ENCODE data around the gene CLMN.

DNA sequence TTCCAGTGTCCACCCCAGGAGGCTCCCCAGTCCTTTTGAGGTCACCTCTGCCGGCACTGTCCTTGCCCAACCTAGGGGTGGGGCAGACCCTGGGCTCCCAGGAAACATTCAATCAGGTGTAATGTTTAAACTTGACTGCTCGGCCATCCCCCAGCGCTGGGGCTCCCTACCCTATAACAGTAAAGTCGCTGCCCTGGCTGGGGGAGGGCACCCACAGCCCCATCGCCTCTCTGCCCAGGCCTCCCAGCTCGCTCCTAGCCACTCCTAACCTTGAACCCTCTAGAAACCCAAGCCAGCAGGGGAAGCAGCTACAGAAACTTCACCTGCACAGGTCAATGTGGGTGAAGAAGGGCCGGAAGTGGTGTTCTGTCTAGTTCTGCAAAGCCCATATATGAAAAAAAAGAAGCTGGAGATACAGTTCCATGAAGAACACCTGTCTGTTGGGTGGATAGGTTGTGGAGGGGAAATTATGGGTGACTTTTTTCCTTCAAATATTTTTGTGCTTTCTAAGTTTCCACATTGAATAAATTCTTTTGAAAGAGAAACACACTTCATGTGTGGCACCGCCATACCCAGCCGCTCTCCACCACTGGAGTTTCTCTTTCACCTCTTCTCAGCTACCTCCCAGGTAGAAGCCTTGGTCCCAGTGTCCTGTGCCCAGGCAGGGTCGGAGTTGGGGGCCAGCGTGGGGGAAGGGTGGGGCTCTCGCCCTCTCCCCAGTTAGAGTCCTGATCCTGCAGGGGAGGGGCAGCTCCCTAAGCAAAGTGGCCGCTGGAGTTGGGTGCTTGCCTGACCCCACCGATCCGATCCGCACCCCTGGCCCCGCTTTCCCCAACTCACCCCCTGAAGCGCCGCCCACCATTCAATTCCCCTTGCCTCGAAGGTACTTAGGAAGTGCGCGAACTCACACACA, 1.1 kb downstream of the CLMN start:
- TF ChIP-seq, protein P1, sequence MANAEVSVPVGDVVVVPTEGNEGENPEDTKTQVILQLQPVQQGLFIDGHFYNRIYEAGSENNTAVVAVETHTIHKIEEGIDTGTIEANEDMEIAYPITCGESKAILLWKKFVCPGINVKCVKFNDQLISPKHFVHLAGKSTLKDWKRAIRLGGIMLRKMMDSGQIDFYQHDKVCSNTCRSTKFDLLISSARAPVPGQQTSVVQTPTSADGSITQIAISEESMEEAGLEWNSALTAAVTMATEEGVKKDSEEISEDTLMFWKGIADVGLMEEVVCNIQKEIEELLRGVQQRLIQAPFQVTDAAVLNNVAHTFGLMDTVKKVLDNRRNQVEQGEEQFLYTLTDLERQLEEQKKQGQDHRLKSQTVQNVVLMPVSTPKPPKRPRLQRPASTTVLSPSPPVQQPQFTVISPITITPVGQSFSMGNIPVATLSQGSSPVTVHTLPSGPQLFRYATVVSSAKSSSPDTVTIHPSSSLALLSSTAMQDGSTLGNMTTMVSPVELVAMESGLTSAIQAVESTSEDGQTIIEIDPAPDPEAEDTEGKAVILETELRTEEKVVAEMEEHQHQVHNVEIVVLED (CRISPR knock-in tag; IDR thresholded peaks at IDR 0.05; ENCODE audit: borderline replicate concordance) = no peak
- no peak for TF ChIP-seq GTF3A (CRISPR knock-in tag; conservative IDR thresholded peaks at IDR 0.05)
- TF ChIP-seq SNAI1 (CRISPR knock-in tag; IDR thresholded peaks at IDR 0.05; ENCODE audit: borderline replicate concordance) = no peak
- TF ChIP-seq, protein P2, sequence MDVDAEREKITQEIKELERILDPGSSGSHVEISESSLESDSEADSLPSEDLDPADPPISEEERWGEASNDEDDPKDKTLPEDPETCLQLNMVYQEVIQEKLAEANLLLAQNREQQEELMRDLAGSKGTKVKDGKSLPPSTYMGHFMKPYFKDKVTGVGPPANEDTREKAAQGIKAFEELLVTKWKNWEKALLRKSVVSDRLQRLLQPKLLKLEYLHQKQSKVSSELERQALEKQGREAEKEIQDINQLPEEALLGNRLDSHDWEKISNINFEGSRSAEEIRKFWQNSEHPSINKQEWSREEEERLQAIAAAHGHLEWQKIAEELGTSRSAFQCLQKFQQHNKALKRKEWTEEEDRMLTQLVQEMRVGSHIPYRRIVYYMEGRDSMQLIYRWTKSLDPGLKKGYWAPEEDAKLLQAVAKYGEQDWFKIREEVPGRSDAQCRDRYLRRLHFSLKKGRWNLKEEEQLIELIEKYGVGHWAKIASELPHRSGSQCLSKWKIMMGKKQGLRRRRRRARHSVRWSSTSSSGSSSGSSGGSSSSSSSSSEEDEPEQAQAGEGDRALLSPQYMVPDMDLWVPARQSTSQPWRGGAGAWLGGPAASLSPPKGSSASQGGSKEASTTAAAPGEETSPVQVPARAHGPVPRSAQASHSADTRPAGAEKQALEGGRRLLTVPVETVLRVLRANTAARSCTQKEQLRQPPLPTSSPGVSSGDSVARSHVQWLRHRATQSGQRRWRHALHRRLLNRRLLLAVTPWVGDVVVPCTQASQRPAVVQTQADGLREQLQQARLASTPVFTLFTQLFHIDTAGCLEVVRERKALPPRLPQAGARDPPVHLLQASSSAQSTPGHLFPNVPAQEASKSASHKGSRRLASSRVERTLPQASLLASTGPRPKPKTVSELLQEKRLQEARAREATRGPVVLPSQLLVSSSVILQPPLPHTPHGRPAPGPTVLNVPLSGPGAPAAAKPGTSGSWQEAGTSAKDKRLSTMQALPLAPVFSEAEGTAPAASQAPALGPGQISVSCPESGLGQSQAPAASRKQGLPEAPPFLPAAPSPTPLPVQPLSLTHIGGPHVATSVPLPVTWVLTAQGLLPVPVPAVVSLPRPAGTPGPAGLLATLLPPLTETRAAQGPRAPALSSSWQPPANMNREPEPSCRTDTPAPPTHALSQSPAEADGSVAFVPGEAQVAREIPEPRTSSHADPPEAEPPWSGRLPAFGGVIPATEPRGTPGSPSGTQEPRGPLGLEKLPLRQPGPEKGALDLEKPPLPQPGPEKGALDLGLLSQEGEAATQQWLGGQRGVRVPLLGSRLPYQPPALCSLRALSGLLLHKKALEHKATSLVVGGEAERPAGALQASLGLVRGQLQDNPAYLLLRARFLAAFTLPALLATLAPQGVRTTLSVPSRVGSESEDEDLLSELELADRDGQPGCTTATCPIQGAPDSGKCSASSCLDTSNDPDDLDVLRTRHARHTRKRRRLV (CRISPR knock-in tag; IDR thresholded peaks at IDR 0.05) = no peak
- TF ChIP-seq GTF2F1 (IDR thresholded peaks at IDR 0.05; ENCODE audit: low read length) = no peak
- no peak for TF ChIP-seq ZSCAN29 (CRISPR knock-in tag; conservative IDR thresholded peaks at IDR 0.05)
- TF ChIP-seq, protein P3, sequence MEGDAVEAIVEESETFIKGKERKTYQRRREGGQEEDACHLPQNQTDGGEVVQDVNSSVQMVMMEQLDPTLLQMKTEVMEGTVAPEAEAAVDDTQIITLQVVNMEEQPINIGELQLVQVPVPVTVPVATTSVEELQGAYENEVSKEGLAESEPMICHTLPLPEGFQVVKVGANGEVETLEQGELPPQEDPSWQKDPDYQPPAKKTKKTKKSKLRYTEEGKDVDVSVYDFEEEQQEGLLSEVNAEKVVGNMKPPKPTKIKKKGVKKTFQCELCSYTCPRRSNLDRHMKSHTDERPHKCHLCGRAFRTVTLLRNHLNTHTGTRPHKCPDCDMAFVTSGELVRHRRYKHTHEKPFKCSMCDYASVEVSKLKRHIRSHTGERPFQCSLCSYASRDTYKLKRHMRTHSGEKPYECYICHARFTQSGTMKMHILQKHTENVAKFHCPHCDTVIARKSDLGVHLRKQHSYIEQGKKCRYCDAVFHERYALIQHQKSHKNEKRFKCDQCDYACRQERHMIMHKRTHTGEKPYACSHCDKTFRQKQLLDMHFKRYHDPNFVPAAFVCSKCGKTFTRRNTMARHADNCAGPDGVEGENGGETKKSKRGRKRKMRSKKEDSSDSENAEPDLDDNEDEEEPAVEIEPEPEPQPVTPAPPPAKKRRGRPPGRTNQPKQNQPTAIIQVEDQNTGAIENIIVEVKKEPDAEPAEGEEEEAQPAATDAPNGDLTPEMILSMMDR (CRISPR knock-in tag; IDR thresholded peaks at IDR 0.05) = no peak
- TF ChIP-seq ZFP1 (CRISPR knock-in tag; IDR thresholded peaks at IDR 0.05) = no peak
- no peak for TF ChIP-seq KDM5A (IDR thresholded peaks at IDR 0.05; ENCODE audit: borderline replicate concordance, low read length)
- TF ChIP-seq HDAC2 (CRISPR knock-in tag; IDR thresholded peaks at IDR 0.05) = no peak
- TF ChIP-seq KAT2B (IDR thresholded peaks at IDR 0.05; ENCODE audit: borderline replicate concordance, low read depth, low read length) = no peak
- TF ChIP-seq, protein P4, sequence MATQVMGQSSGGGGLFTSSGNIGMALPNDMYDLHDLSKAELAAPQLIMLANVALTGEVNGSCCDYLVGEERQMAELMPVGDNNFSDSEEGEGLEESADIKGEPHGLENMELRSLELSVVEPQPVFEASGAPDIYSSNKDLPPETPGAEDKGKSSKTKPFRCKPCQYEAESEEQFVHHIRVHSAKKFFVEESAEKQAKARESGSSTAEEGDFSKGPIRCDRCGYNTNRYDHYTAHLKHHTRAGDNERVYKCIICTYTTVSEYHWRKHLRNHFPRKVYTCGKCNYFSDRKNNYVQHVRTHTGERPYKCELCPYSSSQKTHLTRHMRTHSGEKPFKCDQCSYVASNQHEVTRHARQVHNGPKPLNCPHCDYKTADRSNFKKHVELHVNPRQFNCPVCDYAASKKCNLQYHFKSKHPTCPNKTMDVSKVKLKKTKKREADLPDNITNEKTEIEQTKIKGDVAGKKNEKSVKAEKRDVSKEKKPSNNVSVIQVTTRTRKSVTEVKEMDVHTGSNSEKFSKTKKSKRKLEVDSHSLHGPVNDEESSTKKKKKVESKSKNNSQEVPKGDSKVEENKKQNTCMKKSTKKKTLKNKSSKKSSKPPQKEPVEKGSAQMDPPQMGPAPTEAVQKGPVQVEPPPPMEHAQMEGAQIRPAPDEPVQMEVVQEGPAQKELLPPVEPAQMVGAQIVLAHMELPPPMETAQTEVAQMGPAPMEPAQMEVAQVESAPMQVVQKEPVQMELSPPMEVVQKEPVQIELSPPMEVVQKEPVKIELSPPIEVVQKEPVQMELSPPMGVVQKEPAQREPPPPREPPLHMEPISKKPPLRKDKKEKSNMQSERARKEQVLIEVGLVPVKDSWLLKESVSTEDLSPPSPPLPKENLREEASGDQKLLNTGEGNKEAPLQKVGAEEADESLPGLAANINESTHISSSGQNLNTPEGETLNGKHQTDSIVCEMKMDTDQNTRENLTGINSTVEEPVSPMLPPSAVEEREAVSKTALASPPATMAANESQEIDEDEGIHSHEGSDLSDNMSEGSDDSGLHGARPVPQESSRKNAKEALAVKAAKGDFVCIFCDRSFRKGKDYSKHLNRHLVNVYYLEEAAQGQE (IDR thresholded peaks at IDR 0.05; ENCODE audit: borderline replicate concordance in 1 of 2, low read depth in 1 of 2, low read length in 2 of 2) = no peak
- no peak for TF ChIP-seq HDAC6 (IDR thresholded peaks at IDR 0.05; ENCODE audit: low read depth, low read length)
- TF ChIP-seq ZNF564 (CRISPR knock-in tag; IDR thresholded peaks at IDR 0.05) = no peak

Data from HepG2 (cell line).